ENCODE measurements around the gene KCNQ4. TPM values are rescaled to one million over a fixed set of nuclear protein-coding genes. Genes with fewer than 3 reads are reported as not detected.

KCNQ4 gene
- total and polyA plus RNA-seq, 2 of the 8 experiments (the other 6 are each of a cell fraction or from before 2014, with no cell fraction given), result 2.2 to 3.9 TPM

- H4K5ac ChIP-seq (ENCODE audit: insufficient read length, low read depth, low read length), result no peak overlapping the region
- H3K9ac ChIP-seq (replicated peaks in 1 of 4; ENCODE audit: extremely low read depth in 1 of 4, low read depth in 3 of 4, low read length in 3 of 4), result no peak overlapping the region
- 0 out of 2 replicates have a peak overlapping the region, but pooled peaks have one; percentile 34 for H2BK15ac ChIP-seq (ENCODE audit: low read length)
- no peak overlapping the region for H3K56ac ChIP-seq (replicated peaks; ENCODE audit: insufficient read length, low read depth, low read length)
- H3K27ac ChIP-seq (ENCODE audit: low read depth, low read length), result no peak overlapping the region
- FAIRE-seq (peak; percentile 65), DNase-seq (ENCODE audit: low read depth in 1 of 2, low spot score in 2 of 2) (no peak)
- H3K36me3 ChIP-seq (ENCODE audit: control insufficient read depth in 2 of 4, insufficient read depth in 4 of 4, low read length in 3 of 4), result no peaks in the 10 kb centered on the region; a peak in 1 of 8 replicates
- no peak overlapping the region; the same call in 1 of the 2 replicates for H2AFZ ChIP-seq (ENCODE audit: low read length)
- peaks cover 10 to 20% (median 14%) of the 10 kb centered on the region in 4 experiments for H3K4me1 ChIP-seq (replicated peaks in 1 of 4; ENCODE audit: control insufficient read depth in 3 of 4, insufficient read depth in 4 of 4, low read length in 3 of 4)
- no peak overlapping the region for H3K14ac ChIP-seq (ENCODE audit: insufficient read length)
- H3K4ac ChIP-seq (replicated peaks; ENCODE audit: insufficient read length, low read depth, low read length), result peak overlapping the region; percentile 42
- no peaks in the 10 kb centered on the region for H3K27me3 ChIP-seq (replicated peaks in 1 of 4; ENCODE audit: control insufficient read depth in 3 of 4, extremely low read depth in 1 of 4, insufficient read depth in 3 of 4, low read length in 3 of 4)
- H4K8ac ChIP-seq (ENCODE audit: extremely low read depth, insufficient read depth, low read length), result peak overlapping the region; percentile 40; the same call in 1 of the 2 replicates
- no peak for TF ChIP-seq BRCA1 (IDR thresholded peaks at IDR 0.05; ENCODE audit: low read depth, low read length)
- TF ChIP-seq TAF1 (IDR thresholded peaks at IDR 0.05; ENCODE audit: low read depth, low read length), result 0 out of 2 replicates have a peak, but pooled peaks have one; percentile 11
- peak; percentile 38; the same call in 1 of the 2 replicates for TF ChIP-seq KDM1A (IDR thresholded peaks at IDR 0.05; ENCODE audit: borderline replicate concordance, low read length)
- TF ChIP-seq POLR2AphosphoS5 (IDR thresholded peaks at IDR 0.05; ENCODE audit: low read depth, low read length), result no peak
- no peaks in the 10 kb centered on the region for H4K20me1 ChIP-seq (replicated peaks in 1 of 2; ENCODE audit: control insufficient read depth in 1 of 2, insufficient read depth in 2 of 2, low read length in 2 of 2)
- H3K23ac ChIP-seq (ENCODE audit: insufficient read length), result no peak overlapping the region
- no peak overlapping the region for H2AK5ac ChIP-seq (ENCODE audit: low read depth, low read length)
- no peaks in the 10 kb centered on the region for H3K79me1 ChIP-seq (ENCODE audit: low read depth, low read length)
- peak overlapping the region; percentile 72 for H2BK5ac ChIP-seq (ENCODE audit: low read depth, low read length)
- H2BK20ac ChIP-seq (ENCODE audit: low read length), result peak overlapping the region; percentile 57; the same call in 1 of the 2 replicates
- H4K91ac ChIP-seq (replicated peaks; ENCODE audit: insufficient read length, low read length), result peak overlapping the region; percentile 20
- 0 out of 2 replicates have a peak overlapping the region, but pooled peaks have one; percentile 11 for H2BK12ac ChIP-seq (ENCODE audit: low read depth, low read length)
- H3K79me2 ChIP-seq (ENCODE audit: control insufficient read depth in 1 of 2, insufficient read depth in 2 of 2, low read length in 2 of 2), result no peaks in the 10 kb centered on the region
- POLR2A ChIA-PET (ENCODE audit: partially characterized antibody), result interaction anchor here (1.0 to 2.5 kb wide), 5 partner anchors 12 to 194 kb away, joined by 3 to 7 read pairs (median 3); partner anchors contain the start of genes CITED4 and NFYC
- H3K9me3 ChIP-seq (ENCODE audit: insufficient read depth in 2 of 2, low read depth in 1 of 2, low read length in 1 of 2), result no peaks in the 10 kb centered on the region
- peak overlapping the region in 1 of 4 experiments; percentile 11; a peak in 1 of 8 replicates for H3K4me3 ChIP-seq (ENCODE audit: extremely low read depth in 1 of 4, insufficient read depth in 2 of 4, low read depth in 3 of 4, low read length in 4 of 4)
- no peaks in the 10 kb centered on the region for H3K23me2 ChIP-seq (ENCODE audit: low read depth, low read length)
- 58% methylated on average over 14 of the region's 18 CpGs; no CpG with 5 or more reads in 1 of the 2 experiments for WGBS, 2 experiments (ENCODE audit: extremely low coverage in 1 of 2, insufficient coverage in 1 of 2, insufficient read length in 1 of 2, insufficient replicate concordance in 2 of 2, low coverage in 1 of 2, low lambda C conversion rate in 2 of 2, missing lambda C conversion rate in 1 of 2)
- H3K18ac ChIP-seq (ENCODE audit: extremely low read depth, low read length), result peak overlapping the region; percentile 42
- CTCF ChIA-PET (ENCODE audit: partially characterized antibody), result interaction anchor here (0.8 to 1.4 kb wide), 7 partner anchors 15 to 128 kb away, joined by 3 to 7 read pairs (median 3); no protein-coding TSS in a partner anchor
- H3K4me2 ChIP-seq (ENCODE audit: insufficient read depth in 1 of 2, low read depth in 2 of 2, low read length in 2 of 2), result peak overlapping the region; percentile 11 to 34; a peak in 2 of 4 replicates
- no peak overlapping the region for H2BK120ac ChIP-seq (replicated peaks; ENCODE audit: low read depth, low read length)
Measured at GRCh38 chr1:40824591-40825434, 41.2 kb downstream of the KCNQ4 start.
